RWPE2 (cell line): ENCODE data around the gene ZDHHC8.

Experiments used
- ATAC-seq: fragments of 200-7000 bp; cut with Tn5 transposase; 3 replicates; pipeline ENCODE4 v1.9.1; 2021; ENCODE audit warnings: low read depth
- DNase-seq: peaks from one replicate; pipeline ENCODE4 v3.0.0-alpha.2; 2020; ENCODE audit warnings: low spot score
- H3K27ac ChIP-seq: fragments of 450-650 bp; 2 replicates; pipeline ENCODE4 v1.5.1; 2017; ENCODE audit warnings: mild to moderate bottlenecking; ENCODE audit not compliant: poor library complexity, severe bottlenecking
- H3K27me3 ChIP-seq: fragments of 250-450 bp; sonication (Bioruptor Pico); 2 replicates; pipeline ENCODE4 v1.5.1; 2021; ENCODE audit warnings: mild to moderate bottlenecking, moderate library complexity; ENCODE audit not compliant: insufficient read depth, poor library complexity, severe bottlenecking
- H3K36me3 ChIP-seq: fragments of 250-450 bp; sonication (Bioruptor Pico); 2 replicates; pipeline ENCODE4 v1.5.1; 2020; ENCODE audit warnings: low read depth, mild to moderate bottlenecking, moderate library complexity
- H3K4me1 ChIP-seq: fragments of 250-450 bp; sonication (Bioruptor Pico); 2 replicates; pipeline ENCODE4 v1.5.1; 2021; ENCODE audit warnings: mild to moderate bottlenecking, moderate library complexity; ENCODE audit not compliant: insufficient read depth, poor library complexity, severe bottlenecking
- H3K4me3 ChIP-seq: fragments of 250-450 bp; sonication (Bioruptor Pico); 2 replicates; pipeline ENCODE4 v1.5.1; 2021; ENCODE audit warnings: mild to moderate bottlenecking, moderate library complexity; ENCODE audit not compliant: severe bottlenecking
- H3K9me3 ChIP-seq: fragments of 250-450 bp; sonication (Bioruptor Pico); 2 replicates; pipeline ENCODE4 v1.5.1; 2021; ENCODE audit warnings: mild to moderate bottlenecking, moderate library complexity; ENCODE audit not compliant: severe bottlenecking
- CTCF ChIP-seq: fragments of 450-650 bp; IDR thresholded peaks from one replicate; pipeline ENCODE4 v1.5.1; 2017; ENCODE audit warnings: mild to moderate bottlenecking, moderate library complexity; ENCODE audit not compliant: poor library complexity, severe bottlenecking

Gene ZDHHC8

GRCh38 chr22:20111045-20111688 lies 20.4 kb upstream of the ZDHHC8 start:
- Histone ChIP-seq H3K27ac (no peak overlapping the region), H3K4me1 (no peaks in the 10 kb centered on the region), H3K36me3 (peaks cover 86% of the 10 kb centered on the region), H3K27me3 (no peaks in the 10 kb centered on the region), H3K4me3 (no peak overlapping the region), H3K9me3 (peaks cover 2% of the 10 kb centered on the region)
- TF ChIP-seq CTCF: peak; percentile 41
- peak; percentile 17; the same call in 1 of the 3 replicates for ATAC-seq
- no peak for DNase-seq

GRCh38 chr22:20111689-20112622 lies 19.6 kb upstream of the ZDHHC8 start:
- H3K27me3 ChIP-seq: no peaks in the 10 kb centered on the region
- no peak overlapping the region for H3K27ac ChIP-seq
- ATAC-seq: no peak
- H3K4me1 ChIP-seq: no peaks in the 10 kb centered on the region
- peaks cover 79% of the 10 kb centered on the region for H3K36me3 ChIP-seq
- no peak for DNase-seq
- no peak for TF ChIP-seq CTCF
- no peak overlapping the region for H3K4me3 ChIP-seq
- peaks cover 2% of the 10 kb centered on the region for H3K9me3 ChIP-seq

- no peak overlapping the region for H3K4me3 ChIP-seq
- no peak for DNase-seq
- no peaks in the 10 kb centered on the region for H3K4me1 ChIP-seq
- H3K27me3 ChIP-seq: no peaks in the 10 kb centered on the region
- H3K27ac ChIP-seq: no peak overlapping the region
- TF ChIP-seq CTCF: no peak
- ATAC-seq: no peak
- H3K9me3 ChIP-seq: peaks cover 2% of the 10 kb centered on the region
- peaks cover 69% of the 10 kb centered on the region for H3K36me3 ChIP-seq
Observed at GRCh38 chr22:20112623-20113511, 18.7 kb upstream of the ZDHHC8 start.

DNA sequence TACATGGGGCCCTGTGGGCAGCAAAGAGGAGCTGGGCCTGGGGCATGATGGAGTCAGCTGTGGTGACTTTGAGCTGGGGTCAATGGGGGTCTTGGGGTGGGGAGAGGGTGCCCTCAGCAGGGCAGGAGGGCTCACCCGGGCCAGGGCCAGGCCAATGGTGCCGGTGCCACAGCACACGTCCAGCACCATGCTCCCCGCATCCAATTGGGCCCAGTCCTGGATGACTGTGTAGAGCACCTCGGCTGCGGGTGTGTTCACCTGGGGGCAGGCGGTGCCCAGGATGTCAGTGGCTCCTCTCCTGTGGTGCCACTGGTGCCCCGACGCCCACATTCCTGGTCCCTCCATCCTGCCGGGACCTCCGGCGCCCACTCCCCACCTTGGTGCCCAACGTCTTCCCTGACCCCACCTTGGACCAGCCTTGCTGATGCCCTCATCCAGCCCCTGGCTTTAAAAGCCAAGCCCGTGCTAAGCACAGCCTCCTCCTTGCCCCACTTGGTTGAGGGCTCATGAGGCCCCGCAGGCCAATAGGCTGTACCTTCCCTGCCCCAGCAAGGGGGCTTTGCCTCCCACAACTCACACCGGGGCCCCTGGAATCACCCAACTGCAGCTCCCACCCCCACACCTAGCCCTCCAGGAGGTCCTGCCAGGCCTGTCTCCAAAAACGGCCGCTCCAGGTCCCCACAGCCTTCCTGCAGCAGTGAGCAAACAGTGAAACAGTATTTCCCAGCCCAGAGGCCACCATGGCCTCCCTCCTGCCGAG lies 17.9 kb upstream of the ZDHHC8 start:
- ATAC-seq (no peak), DNase-seq (no peak)
- Histone ChIP-seq H3K27me3 (no peaks in the 10 kb centered on the region), H3K9me3 (peaks cover 2% of the 10 kb centered on the region), H3K27ac (no peak overlapping the region), H3K4me3 (no peak overlapping the region), H3K4me1 (no peaks in the 10 kb centered on the region), H3K36me3 (peaks cover 71% of the 10 kb centered on the region)
- TF ChIP-seq CTCF: no peak
